GM19468 (cell line): ENCODE measurements around the gene SLC17A5.
"Not testable (repeated sequence)": the region's sequence is repeated elsewhere in the genome, so short reads cannot be mapped to it uniquely, and the experiment has no call there.

Experiments used
- ATAC-seq: cut with Tn5 transposase; IDR thresholded peaks from one replicate; pipeline ENCODE4 v1.9.1; 2021; ENCODE audit warnings: mild to moderate bottlenecking, moderate library complexity, moderate number of reproducible peaks; ENCODE audit not compliant: unreplicated experiment; ENCODE audit errors: extremely low read depth

Gene SLC17A5, protein sequence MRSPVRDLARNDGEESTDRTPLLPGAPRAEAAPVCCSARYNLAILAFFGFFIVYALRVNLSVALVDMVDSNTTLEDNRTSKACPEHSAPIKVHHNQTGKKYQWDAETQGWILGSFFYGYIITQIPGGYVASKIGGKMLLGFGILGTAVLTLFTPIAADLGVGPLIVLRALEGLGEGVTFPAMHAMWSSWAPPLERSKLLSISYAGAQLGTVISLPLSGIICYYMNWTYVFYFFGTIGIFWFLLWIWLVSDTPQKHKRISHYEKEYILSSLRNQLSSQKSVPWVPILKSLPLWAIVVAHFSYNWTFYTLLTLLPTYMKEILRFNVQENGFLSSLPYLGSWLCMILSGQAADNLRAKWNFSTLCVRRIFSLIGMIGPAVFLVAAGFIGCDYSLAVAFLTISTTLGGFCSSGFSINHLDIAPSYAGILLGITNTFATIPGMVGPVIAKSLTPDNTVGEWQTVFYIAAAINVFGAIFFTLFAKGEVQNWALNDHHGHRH

DNA sequence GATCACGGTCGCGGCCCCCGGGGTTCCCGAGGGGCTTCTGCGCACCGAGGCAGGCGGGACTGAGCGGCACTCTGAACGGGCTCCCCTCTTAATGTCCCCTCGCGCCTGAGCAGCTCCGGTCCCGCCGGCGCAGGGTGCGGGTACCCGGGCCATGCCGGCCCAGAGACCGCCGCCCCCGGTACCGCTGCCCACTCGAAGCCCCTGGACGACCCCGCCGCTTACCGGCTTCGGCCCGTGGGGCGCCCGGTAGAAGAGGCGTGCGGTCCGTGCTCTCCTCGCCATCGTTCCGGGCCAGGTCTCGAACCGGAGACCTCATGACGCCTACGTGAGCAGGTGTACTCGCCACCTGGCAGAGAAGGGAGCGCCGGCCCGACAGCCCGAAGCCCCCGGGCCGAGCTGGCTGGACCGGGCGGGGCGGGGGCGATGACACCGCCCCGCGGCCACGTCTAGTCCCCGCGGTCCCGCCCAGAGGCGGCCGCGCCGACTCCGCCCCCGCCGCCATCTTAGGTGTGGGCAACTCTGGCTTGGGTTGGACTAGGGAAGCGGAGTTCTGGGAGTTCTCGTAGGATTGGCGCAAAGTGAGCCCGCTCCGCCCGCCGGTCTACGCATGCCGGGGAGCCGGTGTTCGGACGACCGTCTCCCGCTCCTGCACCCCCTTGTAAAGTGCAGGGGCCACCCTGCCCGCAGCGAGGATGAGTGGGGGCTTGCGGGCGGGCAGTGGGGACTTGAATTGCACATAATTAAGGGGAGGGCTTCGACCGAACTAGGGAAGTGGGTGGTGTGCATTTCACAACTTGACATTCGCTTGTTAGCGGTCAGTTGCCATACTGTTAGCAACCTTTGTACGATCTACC is at the start of gene SLC17A5:
TSS of gene SLC17A5 (minus strand) at position 422 of the 854 bp plus-strand sequence. CDS start at position 316, 106 bp downstream.
- ATAC-seq, result peak; percentile 83

DNA sequence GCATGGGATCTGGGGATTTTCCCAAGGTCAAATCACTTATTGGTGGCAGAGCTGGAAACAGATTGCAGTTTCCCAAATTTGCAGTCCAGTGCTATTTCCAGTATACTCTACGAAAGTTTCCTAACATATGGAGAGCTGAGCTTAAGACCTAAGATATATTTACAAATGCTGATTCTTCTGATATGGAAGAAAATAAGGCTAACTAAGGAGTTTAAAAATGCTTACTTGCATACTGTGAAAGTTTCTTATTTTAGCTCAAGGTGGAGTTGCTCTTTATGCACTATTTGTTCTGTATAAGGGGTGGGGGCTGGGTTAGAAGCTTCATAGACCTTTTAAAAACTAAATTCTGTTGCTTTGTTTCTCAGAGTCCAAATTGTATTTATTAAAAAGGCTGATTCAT is 49.7 kb upstream of the SLC17A5 start:
- ATAC-seq, result no peak

DNA sequence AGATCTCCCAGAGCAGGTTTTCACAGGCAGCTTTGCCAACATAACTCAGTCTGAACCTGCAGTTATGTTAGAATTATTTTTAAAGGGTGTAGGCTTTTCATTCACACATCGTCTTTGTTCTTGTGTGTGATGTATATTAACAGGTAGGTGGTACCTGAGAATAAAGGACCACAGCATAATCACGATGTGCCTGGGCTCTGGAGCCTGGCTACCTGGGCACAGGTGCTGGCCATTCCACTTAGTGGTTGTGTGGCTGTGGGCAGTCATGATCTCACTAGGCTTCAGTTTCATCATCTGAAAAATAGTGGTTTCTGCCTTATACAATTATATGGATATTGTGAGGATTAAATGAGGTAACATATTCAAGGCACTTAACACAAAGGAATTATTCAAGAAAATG is 48.7 kb upstream of the SLC17A5 start:
- no peak for ATAC-seq

DNA sequence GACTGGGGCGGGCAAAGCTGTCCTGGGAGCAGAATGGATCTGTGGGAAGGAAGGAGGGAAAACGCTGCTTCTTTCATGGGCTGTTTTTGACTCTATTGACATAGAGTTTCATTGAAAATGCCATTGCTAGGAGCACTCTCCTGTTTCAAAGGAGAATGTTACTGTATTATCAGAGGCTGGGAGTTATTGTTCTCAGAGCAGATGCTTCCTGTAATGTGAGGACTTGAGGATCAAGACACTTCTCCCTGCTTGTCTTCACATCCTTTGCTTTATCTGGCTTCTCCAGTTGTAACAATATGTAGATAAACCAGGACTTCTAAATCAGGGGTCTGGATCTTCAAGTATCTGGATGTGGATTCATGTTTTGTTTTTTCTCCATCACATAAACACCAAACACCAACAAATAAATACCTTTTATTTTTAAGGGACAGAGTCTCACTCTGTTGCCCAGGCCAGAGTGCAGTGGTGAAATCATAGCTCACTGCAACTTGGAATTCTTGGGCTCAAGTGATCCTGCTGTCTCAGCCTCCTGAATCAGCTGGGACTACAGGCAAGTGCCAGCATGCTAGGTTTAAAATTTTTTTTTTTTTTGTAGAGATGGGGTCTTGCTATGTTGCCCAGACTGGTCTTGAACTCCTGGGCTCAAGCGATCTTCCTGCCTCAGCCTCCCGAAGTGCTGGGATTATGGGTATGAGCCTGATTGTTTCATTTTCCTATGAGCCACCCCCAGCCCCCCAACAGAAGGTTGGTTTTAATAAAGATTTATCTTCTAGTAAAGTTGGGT is 46.1 kb upstream of the SLC17A5 start:
- no peak for ATAC-seq

DNA sequence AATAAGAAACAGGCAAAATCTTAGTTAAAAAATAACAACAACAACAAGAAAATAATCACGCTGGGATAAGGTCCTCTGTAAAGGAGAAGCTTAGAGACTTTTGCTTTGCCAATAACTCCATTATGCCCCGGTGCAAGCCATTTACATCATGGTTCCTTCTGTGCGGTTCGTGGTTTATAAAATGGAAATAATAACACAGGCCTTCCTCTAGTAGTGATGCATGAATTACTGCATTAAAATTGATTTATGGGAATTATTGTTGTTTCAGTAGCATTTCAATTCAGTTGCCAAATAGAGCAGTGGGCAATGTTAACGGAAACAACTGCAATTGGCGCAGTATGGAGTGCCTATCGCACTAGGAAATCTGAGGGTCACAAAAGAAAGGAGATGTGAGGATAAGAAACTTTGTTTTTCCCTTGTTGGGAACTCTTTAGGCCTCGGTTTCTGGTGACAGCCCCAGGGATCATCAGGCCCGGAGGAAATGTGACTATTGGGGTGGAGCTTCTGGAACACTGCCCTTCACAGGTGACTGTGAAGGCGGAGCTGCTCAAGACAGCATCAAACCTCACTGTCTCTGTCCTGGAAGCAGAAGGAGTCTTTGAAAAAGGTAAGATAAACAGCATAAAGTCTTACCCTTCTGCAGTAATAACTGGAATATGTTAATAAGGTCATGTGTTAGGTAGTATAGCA is 43.3 kb upstream of the SLC17A5 start:
- no peak for ATAC-seq

DNA sequence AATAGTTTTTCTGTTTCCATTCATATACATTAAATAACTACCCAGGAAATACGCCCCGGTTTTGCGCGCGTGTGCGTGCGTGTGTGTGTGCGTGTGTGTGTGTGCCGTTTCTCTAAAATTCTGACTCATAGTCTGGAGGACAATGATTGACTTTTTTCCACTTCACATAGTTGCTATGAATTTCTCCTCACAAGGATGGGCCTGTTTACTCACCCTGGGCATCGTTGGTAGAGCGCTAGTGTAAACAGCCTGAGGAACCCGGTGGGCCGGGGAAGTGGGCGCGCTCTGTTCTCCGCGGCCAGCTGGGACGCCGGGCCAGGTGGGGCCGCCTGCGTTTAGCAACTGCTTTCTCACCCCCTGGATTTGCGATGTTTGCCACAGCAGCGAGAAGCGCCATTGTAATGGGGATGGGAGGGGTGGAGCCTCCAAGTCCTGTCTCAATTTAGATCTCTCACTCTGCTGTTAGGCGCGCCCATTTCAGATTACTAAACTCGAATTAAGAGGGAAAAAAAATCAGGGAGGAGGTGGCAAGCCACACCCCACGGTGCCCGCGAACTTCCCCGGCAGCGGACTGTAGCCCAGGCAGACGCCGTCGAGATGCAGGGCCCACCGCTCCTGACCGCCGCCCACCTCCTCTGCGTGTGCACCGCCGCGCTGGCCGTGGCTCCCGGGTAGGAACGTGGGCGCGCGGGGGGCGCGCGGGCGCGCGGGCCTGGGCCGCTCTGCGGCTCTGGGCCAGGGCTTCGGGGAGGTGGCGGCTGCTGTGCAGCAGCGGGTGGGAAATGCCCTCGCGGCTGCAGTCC is 42.0 kb upstream of the SLC17A5 start, which contains the start of gene CD109:
TSS of gene CD109 (plus strand) at position 585 of the 803 bp plus-strand sequence. CDS start at position 598, 13 bp downstream.
- ATAC-seq, result peak; percentile 27

DNA sequence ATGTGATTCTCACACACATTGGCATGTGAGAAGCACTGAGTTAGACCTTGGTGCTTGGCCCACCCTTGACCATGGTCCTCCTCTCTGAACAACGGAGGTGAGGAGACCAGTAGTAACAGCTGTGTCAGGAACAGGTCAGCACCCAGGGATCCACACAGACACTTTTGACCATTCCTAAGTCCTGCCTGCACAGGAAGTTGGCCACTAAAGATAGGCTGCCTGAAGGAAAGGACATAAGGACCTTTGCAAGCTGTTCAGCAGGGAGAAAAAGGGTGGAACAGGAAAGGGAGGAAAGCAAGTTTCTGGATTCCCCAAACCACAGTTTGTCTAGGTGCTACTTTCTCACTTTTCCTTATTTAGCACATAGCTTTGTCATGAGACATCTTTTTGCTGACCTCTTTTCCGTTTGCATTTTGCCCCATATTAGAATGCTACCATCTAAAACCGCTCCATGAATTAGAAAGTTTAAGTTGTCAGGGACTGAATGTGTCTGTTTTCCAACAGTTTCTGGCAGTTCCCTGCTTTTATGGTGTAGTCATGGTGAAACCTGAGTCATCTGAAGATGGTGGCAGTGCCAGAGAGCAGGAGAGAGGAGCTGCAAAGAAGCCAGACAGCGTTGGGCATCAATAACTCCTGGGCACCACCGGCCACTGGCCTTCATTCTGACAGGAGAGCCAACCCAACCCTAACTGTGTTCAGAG is 41.1 kb upstream of the SLC17A5 start:
- ATAC-seq, result no peak

DNA sequence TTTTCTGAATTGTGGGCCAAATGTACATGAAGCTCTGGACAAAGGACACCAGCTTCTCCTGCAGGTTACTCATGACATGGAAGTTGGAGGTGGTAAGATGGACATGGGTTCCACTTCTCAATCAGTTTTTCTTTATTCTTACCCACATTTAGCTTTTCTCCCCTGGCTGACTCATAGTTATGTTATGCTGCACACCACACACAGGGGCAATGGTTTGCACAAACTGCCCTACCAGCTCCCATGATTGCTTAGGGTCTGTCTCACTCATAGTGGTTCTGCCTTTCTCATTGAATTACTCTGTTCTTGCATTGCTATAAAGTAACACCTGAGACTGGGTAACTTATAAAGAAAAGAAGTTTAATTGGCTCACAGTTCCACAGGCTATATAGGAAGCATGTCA is 37.7 kb upstream of the SLC17A5 start:
- ATAC-seq, result no peak

DNA sequence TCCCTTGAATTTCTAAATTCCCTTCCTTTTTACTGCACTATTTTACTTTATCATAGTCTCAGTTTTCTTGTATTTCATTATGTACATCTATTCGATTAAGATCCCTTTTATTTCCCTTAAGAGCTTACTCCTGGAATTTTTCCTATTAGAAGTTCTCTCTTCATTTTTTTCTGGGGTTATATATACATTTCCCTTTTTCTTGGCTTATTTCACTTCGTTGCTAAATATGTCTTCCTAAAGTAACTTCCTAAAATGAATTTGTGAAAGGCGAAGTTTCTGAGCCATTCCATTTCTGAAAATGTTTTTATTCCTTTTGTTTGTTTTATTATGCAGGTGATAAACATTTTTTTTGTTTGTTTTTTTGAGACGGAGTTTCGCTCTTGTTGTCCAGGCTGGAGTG is 36.3 kb upstream of the SLC17A5 start:
- no peak for ATAC-seq

DNA sequence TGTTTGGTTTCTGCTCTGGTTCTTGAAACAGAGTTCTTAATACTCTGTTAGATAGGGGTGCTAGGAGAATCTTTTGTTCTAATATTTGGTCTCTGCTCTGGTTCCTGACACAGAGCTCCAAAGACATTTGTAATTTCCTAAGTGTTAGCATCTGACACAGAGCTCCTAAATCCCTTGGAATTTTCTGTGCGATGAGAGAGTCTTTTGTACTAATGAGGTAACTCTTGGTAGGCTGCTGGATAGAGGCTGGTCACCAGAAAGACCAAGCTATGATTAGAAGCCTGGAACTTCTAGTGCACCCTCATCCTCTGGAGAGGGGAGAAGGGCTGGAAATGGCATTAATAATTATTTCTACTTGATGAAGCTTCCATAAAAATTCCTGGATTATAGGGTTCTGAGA is 34.6 kb upstream of the SLC17A5 start:
- ATAC-seq, result no peak

DNA sequence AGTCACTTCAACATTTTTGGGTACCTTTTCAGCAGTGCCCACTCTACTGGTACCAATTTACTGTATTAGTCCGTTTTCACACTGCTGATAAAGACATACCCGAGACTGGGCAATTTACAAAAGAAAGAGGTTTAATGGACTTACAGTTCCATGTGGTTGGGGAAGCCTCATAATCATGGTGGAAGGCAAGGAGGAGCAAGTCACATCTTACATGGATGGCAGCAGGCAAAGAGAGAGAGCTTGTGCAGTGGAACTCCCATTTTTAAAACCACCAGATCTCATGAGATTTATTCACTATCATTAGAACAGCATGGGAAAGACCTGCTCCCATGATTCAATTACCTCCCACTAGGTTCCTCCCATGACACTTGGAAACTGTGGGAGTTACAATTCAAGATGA is 29.8 kb upstream of the SLC17A5 start:
- not testable (repeated sequence) for ATAC-seq

DNA sequence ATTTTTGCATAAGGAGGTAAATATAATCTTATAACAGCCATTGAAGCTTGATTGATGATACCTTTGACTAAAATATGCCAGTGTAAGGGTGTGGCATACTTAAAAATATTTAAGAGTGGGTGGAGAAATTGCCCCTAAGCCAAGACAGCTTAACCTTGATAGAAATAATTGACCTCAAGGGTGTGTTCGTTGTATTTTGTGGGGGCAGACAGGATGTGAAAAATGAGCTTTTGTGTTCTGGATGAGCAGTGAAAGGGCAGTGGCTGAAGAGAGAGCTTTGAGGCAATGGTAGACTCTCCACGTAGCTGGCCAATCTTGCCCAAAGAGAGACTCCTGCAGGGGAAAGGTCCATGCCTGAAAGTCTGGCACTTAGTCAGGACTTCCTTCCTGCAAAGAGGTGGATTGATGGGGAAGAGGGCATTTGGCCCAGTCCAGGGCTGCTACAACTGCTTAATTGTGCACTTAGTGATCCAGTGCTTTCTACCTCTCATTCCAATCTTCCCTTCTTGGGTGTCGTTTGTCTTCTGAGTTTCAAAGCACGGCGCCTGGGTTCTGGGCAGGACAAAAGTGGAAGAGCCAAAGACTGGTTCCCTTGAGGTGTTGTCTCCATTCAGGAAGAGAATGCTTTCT is 26.6 kb upstream of the SLC17A5 start:
- no peak for ATAC-seq

DNA sequence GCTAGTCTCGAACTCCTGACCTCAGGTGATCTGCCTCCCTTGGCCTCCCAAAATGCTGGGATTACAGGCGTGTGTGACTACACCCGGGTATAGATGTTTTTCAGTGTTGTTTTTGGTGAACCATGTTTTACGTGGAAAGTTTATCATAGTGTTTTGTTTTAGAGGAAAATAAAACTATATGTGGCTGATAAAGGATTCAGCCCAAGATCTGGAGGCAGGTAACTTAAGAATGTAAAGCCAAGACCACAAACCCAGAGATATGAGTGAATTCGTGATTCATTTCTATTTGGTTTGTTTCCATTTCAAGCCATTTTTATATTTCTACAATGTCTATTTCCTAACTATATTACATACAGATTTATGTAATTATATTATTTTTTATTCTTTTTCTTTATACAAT is 26.1 kb upstream of the SLC17A5 start:
- ATAC-seq, result not testable (repeated sequence)

DNA sequence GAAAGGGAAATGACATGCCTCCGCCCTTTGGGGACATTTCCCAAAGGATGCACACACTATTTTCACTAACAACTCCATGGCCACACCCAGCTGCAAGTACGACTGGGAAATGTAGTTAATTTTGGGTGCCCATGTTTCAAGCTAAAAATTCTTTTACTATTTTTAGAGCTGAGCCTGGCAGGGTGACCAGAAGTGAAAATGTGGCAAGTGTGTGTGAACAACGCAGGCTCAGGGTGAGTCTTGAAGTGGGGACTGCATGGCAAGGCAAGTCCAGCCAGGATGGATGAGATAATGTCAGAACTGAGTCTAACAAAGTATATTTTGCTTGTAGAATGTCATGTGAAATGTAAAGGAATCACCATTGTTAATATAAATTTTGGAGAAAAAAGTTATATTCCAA is 25.2 kb upstream of the SLC17A5 start:
- ATAC-seq, result no peak

DNA sequence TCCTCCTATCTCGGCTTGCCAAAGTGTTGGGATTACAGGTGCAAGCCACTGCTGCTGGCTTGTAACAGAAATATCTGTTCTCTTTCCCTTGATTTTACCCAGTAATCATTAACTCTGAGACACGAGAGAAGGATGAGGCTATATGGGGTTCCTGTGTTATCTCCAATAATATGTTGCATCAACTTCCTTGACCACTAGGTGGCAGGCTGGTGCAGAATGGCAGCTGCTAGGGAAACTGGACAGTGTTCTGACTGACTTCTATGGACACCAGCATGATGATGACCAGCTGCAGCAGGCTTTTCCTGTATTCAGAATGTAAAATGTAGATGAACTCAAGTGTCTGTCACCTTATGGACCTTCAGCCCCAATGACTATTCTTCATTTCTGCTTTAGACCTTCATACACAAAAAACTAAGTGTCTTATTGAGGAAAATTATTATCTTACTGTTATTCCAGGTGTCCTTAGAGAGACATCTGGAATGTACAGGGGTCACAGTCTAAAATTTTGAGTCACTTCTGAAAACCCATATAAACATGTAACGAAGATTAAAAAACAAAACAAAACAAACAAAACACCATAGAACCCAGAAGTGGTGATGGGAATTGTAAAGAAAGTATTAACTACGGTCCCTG is 21.8 kb upstream of the SLC17A5 start:
- ATAC-seq, result no peak

DNA sequence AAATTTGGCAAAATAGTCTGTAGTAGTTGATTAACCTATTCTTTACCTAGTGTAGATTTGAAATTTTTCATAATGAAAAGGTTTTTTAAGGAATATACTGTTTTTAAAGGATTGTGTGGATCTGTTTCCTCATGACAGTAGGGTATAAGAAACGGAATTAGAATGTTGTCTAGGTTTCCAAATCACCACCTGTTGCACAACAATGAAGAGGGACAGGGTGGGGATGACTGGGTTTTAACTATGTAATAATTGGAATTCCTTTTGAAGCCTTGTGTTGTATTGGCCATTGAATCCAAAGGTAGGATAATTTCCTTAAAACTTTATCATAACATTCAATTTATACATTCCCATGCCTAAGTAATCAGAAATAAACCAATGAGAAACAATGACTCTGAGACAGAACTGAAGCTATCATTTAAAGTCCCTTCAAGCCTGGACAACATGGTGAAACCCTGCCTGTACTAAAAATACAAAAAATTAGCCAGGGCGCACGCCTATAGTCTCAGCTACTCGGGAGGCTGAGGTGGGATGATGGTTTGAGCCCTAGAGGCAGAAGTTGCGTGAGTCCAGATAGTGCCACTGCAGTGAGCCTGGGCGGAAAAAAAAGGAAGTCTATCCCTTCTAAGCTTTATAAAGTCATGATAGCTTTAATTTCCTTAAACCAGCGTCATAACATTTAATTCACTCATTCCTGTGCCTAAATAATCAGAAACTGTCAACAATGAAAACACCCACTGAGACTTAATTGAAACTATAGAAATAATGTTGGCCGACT is 18.3 kb upstream of the SLC17A5 start:
- no peak for ATAC-seq

DNA sequence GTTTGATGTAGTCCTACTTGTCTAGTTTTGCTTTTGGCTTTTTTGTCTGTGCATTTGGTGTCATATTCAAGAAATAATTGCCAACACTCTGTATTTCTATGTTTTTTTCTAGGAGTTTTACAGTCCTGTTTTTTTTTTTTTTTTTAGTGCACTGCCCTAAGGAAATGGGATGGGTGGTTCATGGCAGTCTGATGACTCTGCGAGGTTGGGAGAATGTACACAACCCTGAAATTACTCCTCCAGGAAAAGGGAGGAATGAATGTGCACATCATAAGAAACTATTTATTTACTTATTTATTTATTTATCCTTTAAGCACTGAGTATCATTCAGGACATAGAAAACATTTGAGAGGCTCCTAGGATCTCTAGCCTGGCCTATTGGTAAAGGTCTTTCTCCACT is 15.2 kb upstream of the SLC17A5 start:
- ATAC-seq, result no peak
